Small intestine (tissue), 7 donors: ENCODE results near the gene SMIM21. TPM values are rescaled to one million over a fixed set of nuclear protein-coding genes. Genes with fewer than 3 reads are reported as not detected.

Experiments used
- DNase-seq, 2 donors: peaks; one replicate each; pipeline versions ENCODE4 v3.0.0 to v3.0.0-alpha.2; 2013
- FAIRE-seq: peaks from 2 replicates; lab custom pipeline; 2012; peaks lifted over from hg19 to GRCh38; lab: Jason Lieb, UNC
- H3K27ac ChIP-seq, 3 donors: one replicate each; pipeline ENCODE4 v1.5.1; 2013; ENCODE audit warnings: low read length in 2 of 3, mild to moderate bottlenecking in 2 of 3, control low read depth in 1 of 3, inconsistent platforms in 1 of 3, low read depth in 1 of 3, moderate library complexity in 1 of 3
- H3K27me3 ChIP-seq, 3 donors: one replicate each; pipeline ENCODE4 v1.6.1; 2013; ENCODE audit warnings: low read length in 3 of 3, inconsistent platforms in 1 of 3; ENCODE audit not compliant: control insufficient read depth in 3 of 3, insufficient read depth in 3 of 3
- H3K36me3 ChIP-seq, 3 donors: one replicate each; pipeline ENCODE4 v1.6.1; 2013; ENCODE audit warnings: low read length in 3 of 3, inconsistent platforms in 1 of 3, low read depth in 1 of 3, mild to moderate bottlenecking in 1 of 3, moderate library complexity in 1 of 3; ENCODE audit not compliant: control insufficient read depth in 3 of 3, insufficient read depth in 2 of 3
- H3K4me1 ChIP-seq, 3 donors: one replicate each; pipeline ENCODE4 v1.6.1; 2013; ENCODE audit warnings: low read length in 2 of 3, inconsistent platforms in 1 of 3, low read depth in 1 of 3, mild to moderate bottlenecking in 1 of 3, moderate library complexity in 1 of 3; ENCODE audit not compliant: control insufficient read depth in 3 of 3, insufficient read depth in 2 of 3
- H3K4me3 ChIP-seq, 3 donors: one replicate each; pipeline ENCODE4 v1.5.1; 2013; ENCODE audit warnings: low read length in 3 of 3, control low read depth in 1 of 3, inconsistent platforms in 1 of 3, low read depth in 1 of 3, mild to moderate bottlenecking in 1 of 3, moderate library complexity in 1 of 3
- H3K9me3 ChIP-seq, 2 donors: one replicate each; pipeline ENCODE4 v1.6.1; 2013; ENCODE audit warnings: low read depth in 1 of 2, low read length in 1 of 2; ENCODE audit not compliant: control insufficient read depth in 2 of 2, insufficient read depth in 1 of 2
- WGBS, 3 donors: extraction: QIAGEN DNeasy Blood & Tissue Kit; methylation state at CpG; one replicate each; pipeline ENCODE4 v1.1.7; 2013; 5-methylcytosine and 5-hydroxymethylcytosine counted together
- polyA plus RNA-seq, 4 donors: library from polyadenylated mRNA; stranded (reverse) in 3 of 4; unstranded in 1 of 4; fragments of 200-250 nt in 3 of 4; fragments of 120-200 nt in 1 of 4; gene quantifications; one replicate each; pipeline versions ENCODE4 v1.2.1 to v1.2.3, GENCODE V29; 2013
- donor health status: healthy with polysubstance abuse.
- donor health status: control.
- donor health status: control.
- donor health status: Bipolar disorder and iron deficiency.
- donor health status: healthy.

The SMIM21 gene
- polyA plus RNA-seq, 4 donors, result 0.04 TPM; not detected in 3

- Histone ChIP-seq H3K4me3 (no peak overlapping the region), H3K4me1 (no peaks in the 10 kb centered on the region), H3K27ac (no peak overlapping the region), H3K9me3 (no peaks in the 10 kb centered on the region), H3K27me3 (peaks cover 0 to 6% (median 2%) of the 10 kb centered on the region in 3 donors), H3K36me3 (no peaks in the 10 kb centered on the region)
- DNase-seq (no peak), FAIRE-seq (no peak)
- 70 to 83% (median 70%) methylated on average over 5 of the region's 5 CpGs for WGBS, 3 donors
Observed at GRCh38 chr18:75441896-75442295, 14.4 kb upstream of the SMIM21 start.

GRCh38 chr18:75439348-75439747 lies 11.8 kb upstream of the SMIM21 start:
- H3K4me3 ChIP-seq, result no peak overlapping the region
- no peaks in the 10 kb centered on the region for H3K4me1 ChIP-seq
- FAIRE-seq (no peak), DNase-seq (no peak)
- H3K27ac ChIP-seq, result no peak overlapping the region
- peaks cover 0 to 7% (median 0%) of the 10 kb centered on the region in 3 donors for H3K27me3 ChIP-seq
- WGBS, 3 donors, result 90 to 94% (median 92%) methylated on average over 4 of the region's 4 CpGs
- no peaks in the 10 kb centered on the region for H3K9me3 ChIP-seq
- no peaks in the 10 kb centered on the region for H3K36me3 ChIP-seq

- WGBS, 3 donors, result 57 to 70% (median 66%) methylated on average over 3 of the region's 3 CpGs
- H3K27me3 ChIP-seq, result peaks cover 0 to 9% (median 0%) of the 10 kb centered on the region in 3 donors
- H3K4me1 ChIP-seq, result no peaks in the 10 kb centered on the region
- FAIRE-seq (no peak), DNase-seq (no peak)
- no peaks in the 10 kb centered on the region for H3K9me3 ChIP-seq
- H3K27ac ChIP-seq, result no peak overlapping the region
- H3K36me3 ChIP-seq, result no peaks in the 10 kb centered on the region
- no peak overlapping the region for H3K4me3 ChIP-seq
Observed at GRCh38 chr18:75438891-75439290, 11.4 kb upstream of the SMIM21 start.

- H3K4me1 ChIP-seq, result no peaks in the 10 kb centered on the region
- no peak overlapping the region for H3K4me3 ChIP-seq
- no peaks in the 10 kb centered on the region for H3K9me3 ChIP-seq
- no peak overlapping the region for H3K27ac ChIP-seq
- FAIRE-seq (no peak), DNase-seq (no peak)
- H3K36me3 ChIP-seq, result no peaks in the 10 kb centered on the region
- peaks cover 0 to 7% (median 0%) of the 10 kb centered on the region in 3 donors for H3K27me3 ChIP-seq
- 68 to 85% (median 81%) methylated on average over 3 of the region's 3 CpGs for WGBS, 3 donors
Observed at GRCh38 chr18:75437979-75438378, 10.5 kb upstream of the SMIM21 start.

- Histone ChIP-seq H3K27me3 (peaks cover 0 to 7% (median 0%) of the 10 kb centered on the region in 3 donors), H3K27ac (no peak overlapping the region), H3K36me3 (no peaks in the 10 kb centered on the region), H3K4me3 (no peak overlapping the region), H3K9me3 (no peaks in the 10 kb centered on the region), H3K4me1 (no peaks in the 10 kb centered on the region)
- WGBS, 3 donors, result 77 to 85% (median 81%) methylated on average over 8 of the region's 8 CpGs
- DNase-seq (no peak), FAIRE-seq (no peak)
Observed at GRCh38 chr18:75433098-75433497, 5.6 kb upstream of the SMIM21 start.

GRCh38 chr18:75429975-75430374 lies 2.5 kb upstream of the SMIM21 start:
- Histone ChIP-seq H3K36me3 (no peaks in the 10 kb centered on the region), H3K27ac (no peak overlapping the region), H3K4me3 (no peak overlapping the region), H3K4me1 (no peaks in the 10 kb centered on the region), H3K9me3 (no peaks in the 10 kb centered on the region), H3K27me3 (peaks cover 0 to 7% (median 0%) of the 10 kb centered on the region in 3 donors)
- FAIRE-seq, result no peak
- WGBS, 3 donors, result 82 to 90% (median 83%) methylated on average over 9 of the region's 9 CpGs
- DNase-seq, result no peak

GRCh38 chr18:75428490-75428889 lies 987 bp upstream of the SMIM21 start:
- no peaks in the 10 kb centered on the region for H3K9me3 ChIP-seq
- peaks cover 0 to 3% (median 0%) of the 10 kb centered on the region in 3 donors for H3K27me3 ChIP-seq
- FAIRE-seq (no peak), DNase-seq (no peak)
- 87 to 91% (median 89%) methylated on average over 4 of the region's 4 CpGs for WGBS, 3 donors
- no peaks in the 10 kb centered on the region for H3K4me1 ChIP-seq
- no peak overlapping the region for H3K27ac ChIP-seq
- no peak overlapping the region for H3K4me3 ChIP-seq
- H3K36me3 ChIP-seq, result no peaks in the 10 kb centered on the region

- Histone ChIP-seq H3K4me3 (no peak overlapping the region), H3K36me3 (no peaks in the 10 kb centered on the region), H3K9me3 (peaks cover 0 to 5% of the 10 kb centered on the region in 2 donors), H3K27me3 (peaks cover 0 to 2% (median 0%) of the 10 kb centered on the region in 3 donors), H3K27ac (no peak overlapping the region), H3K4me1 (no peaks in the 10 kb centered on the region)
- no peak for FAIRE-seq
- DNase-seq, result no peak
- 87 to 92% (median 90%) methylated on average over 1 of the region's 1 CpG for WGBS, 3 donors
Observed at GRCh38 chr18:75422341-75422910, 5.1 kb downstream of the SMIM21 start.

- Histone ChIP-seq H3K36me3 (no peaks in the 10 kb centered on the region), H3K4me1 (no peaks in the 10 kb centered on the region), H3K9me3 (peaks cover 0 to 5% of the 10 kb centered on the region in 2 donors), H3K4me3 (no peak overlapping the region), H3K27me3 (peaks cover 0 to 2% (median 0%) of the 10 kb centered on the region in 3 donors), H3K27ac (no peak overlapping the region)
- DNase-seq (no peak), FAIRE-seq (no peak)
- WGBS, 3 donors, result 79 to 88% (median 86%) methylated on average over 3 of the region's 3 CpGs
Observed at GRCh38 chr18:75421656-75422055, 5.8 kb downstream of the SMIM21 start.
